Measurements from ENCODE around the gene APBB2. TPM values are rescaled to one million over a fixed set of nuclear protein-coding genes. Genes with fewer than 3 reads are reported as not detected.
A peak's percentile ranks its signal among the peaks of the same experiment; 100 is the strongest.
"Not testable (repeated sequence)": the region's sequence is repeated elsewhere in the genome, so short reads cannot be mapped to it uniquely, and the experiment has no call there.

Gene APBB2
- total and polyA plus RNA-seq, 3 donors from 2014 or later, result 19.7 to 77.9 (median 59.8) TPM

DNA sequence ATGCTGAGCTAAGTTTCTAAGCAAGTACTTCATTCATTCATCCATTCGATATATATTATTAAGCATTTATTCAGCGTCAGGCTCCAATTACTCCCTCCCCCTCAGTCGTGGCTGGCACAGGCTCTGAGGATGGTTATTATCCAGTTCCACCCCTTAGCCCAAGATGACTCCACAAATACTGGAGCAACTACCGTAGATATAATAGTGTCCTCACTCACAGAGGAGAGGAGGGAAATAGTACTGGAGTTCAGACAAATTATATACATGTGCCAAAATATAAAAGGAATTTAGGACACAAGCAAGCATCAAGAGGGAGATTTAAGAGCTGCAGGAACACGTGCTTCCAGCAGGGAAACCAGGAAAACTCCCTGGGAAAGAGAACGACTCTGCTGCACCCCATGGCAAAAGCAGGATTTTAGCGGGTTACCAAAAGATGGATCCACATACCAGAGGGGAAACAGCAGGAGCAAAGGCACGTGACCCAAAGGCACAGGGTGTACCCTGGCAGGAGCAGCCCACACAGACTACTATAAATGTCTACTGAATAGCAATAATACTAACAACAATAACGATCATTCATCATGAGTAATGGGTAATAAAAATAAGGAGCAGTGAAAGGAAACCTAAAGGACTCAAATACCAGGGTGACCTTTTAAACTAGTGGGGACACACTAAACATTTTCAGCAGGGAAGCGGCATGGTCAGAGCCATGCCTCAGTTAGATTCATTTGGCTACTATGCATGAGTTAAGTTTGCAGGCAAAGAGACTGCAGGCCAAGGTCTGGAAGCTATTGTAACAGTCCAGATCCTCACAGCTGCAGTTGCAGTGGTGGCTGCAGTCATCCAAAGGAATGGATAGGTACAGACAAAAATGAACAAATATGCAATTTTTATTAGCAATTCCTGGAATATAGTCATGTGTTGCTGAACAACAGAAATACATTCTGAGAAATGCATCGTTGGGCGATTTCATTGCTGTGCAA lies 153.7 kb downstream of the APBB2 start:
- H3K27me3 ChIP-seq, result no peaks in the 10 kb centered on the region
- H3K27ac ChIP-seq, result peak overlapping the region in 1 of 2 donors; percentile 39
- intact Hi-C loops (cut with DNase I; ENCODE audit: low total_unique reads), result no loop called here
- H3K4me1 ChIP-seq, result peaks cover 28% of the 10 kb centered on the region
- WGBS, 2 donors, result 38 to 41% methylated on average over 12 of the region's 12 CpGs
- H3K4me3 ChIP-seq, result no peak overlapping the region
- no peaks in the 10 kb centered on the region for H3K9me3 ChIP-seq
- TF ChIP-seq, protein P1, sequence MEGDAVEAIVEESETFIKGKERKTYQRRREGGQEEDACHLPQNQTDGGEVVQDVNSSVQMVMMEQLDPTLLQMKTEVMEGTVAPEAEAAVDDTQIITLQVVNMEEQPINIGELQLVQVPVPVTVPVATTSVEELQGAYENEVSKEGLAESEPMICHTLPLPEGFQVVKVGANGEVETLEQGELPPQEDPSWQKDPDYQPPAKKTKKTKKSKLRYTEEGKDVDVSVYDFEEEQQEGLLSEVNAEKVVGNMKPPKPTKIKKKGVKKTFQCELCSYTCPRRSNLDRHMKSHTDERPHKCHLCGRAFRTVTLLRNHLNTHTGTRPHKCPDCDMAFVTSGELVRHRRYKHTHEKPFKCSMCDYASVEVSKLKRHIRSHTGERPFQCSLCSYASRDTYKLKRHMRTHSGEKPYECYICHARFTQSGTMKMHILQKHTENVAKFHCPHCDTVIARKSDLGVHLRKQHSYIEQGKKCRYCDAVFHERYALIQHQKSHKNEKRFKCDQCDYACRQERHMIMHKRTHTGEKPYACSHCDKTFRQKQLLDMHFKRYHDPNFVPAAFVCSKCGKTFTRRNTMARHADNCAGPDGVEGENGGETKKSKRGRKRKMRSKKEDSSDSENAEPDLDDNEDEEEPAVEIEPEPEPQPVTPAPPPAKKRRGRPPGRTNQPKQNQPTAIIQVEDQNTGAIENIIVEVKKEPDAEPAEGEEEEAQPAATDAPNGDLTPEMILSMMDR (IDR thresholded peaks at IDR 0.05), result no peak
- TF ChIP-seq POLR2A (IDR thresholded peaks at IDR 0.05), result no peak
- no peaks in the 10 kb centered on the region for H3K36me3 ChIP-seq (ENCODE audit: low read depth, missing control alignments)
- DNase-seq, result peak; percentile 69

DNA sequence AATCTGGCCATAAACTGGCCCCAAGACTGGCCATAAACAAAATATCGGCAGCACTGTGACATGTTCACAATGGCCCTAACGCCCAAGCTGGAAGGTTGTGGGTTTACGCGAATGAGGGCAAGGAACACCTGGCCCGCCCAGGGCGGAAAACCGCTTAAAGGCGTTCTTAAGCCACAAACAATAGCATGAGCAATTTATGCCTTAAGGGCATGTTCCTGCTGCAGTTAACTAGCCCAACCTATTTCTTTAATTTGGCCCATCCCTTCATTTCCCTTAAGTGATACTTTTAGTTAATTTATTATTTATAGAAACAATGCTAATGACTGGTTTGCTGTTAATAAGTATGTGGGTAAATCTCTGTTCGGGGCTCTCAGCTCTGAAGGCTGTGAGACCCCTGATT lies 154.9 kb downstream of the APBB2 start:
- H3K9me3 ChIP-seq; H3K4me3 ChIP-seq; H3K36me3 ChIP-seq (ENCODE audit: low read depth, missing control alignments); DNase-seq; intact Hi-C loops (cut with DNase I; ENCODE audit: low total_unique reads); H3K27ac ChIP-seq; H3K27me3 ChIP-seq: not testable (repeated sequence)
- 93 to 98% methylated on average over 9 of the region's 9 CpGs for WGBS, 2 donors
- peaks cover 27% of the 10 kb centered on the region for H3K4me1 ChIP-seq

DNA sequence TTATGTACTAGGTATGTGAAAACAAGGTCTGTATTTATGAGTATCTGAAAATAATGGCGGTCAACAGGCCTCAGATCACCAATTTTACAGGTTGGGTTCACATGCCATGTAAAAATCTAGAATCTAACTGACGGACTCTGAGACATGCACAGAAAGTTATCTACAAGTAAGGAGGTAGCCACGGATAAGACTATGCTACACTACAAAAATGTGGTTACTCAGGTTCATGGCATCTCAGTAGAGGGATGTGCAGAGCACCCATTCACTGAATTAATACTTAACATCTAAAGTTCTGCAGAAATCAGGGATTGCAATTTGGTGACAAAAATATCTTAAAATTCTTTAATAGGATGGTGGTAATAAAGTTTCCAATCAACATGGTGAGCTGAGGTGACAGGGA lies 155.9 kb downstream of the APBB2 start:
- 92 to 94% methylated on average over 3 of the region's 3 CpGs for WGBS, 2 donors
- TF ChIP-seq, protein P1 (IDR thresholded peaks at IDR 0.05), result no peak
- TF ChIP-seq POLR2A (IDR thresholded peaks at IDR 0.05), result no peak
- no peak for DNase-seq
- no peak overlapping the region for H3K4me3 ChIP-seq
- intact Hi-C loops (cut with DNase I; ENCODE audit: low total_unique reads), result no loop called here
- H3K4me1 ChIP-seq, result peaks cover 26% of the 10 kb centered on the region
- H3K36me3 ChIP-seq (ENCODE audit: low read depth, missing control alignments), result no peaks in the 10 kb centered on the region
- H3K27ac ChIP-seq, result no peak overlapping the region
- H3K27me3 ChIP-seq, result no peaks in the 10 kb centered on the region
- H3K9me3 ChIP-seq, result no peaks in the 10 kb centered on the region

DNA sequence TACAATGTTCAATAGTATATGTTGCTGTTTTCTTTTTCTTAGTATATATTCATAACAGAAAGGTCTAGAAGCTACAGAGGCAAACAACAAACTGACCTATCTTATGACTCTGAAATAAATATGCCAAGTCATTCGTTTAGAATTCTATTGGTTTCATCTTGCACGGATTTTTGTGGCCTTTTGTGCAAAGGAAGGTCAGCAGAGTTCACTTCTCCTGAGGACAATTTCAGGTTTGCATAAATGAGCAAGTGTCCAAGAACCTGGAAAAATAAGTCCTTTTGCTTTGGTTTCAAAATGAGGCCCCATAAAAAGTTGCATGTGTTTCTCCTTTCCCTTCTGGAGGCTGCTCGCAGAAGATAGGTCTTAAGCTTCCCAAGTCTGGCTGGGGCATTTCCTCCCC lies 156.9 kb downstream of the APBB2 start:
- WGBS, 2 donors, result 45 to 54% methylated on average over 3 of the region's 3 CpGs

DNA sequence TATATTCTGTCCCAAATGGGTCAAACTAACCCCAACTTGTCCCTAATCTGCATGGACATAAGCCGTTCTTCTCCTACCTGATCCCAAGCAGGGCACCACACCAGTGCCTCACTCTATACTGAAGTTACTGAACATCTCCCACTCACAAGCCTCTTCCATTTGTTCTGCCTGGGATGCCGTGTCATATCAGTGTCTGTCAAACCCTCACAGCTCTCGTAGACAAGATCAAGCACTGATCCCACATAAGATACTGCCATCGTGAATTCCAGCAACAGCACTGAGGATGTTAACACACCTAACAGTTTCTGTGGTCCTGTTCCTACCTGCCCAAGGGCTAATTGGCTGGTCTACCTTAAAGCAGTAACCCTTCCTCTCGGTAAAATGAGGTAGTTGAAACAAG lies 162.1 kb downstream of the APBB2 start:
- Histone ChIP-seq H3K4me3 (no peak overlapping the region), H3K27me3 (no peaks in the 10 kb centered on the region), H3K9me3 (no peaks in the 10 kb centered on the region), H3K36me3 (ENCODE audit: low read depth, missing control alignments) (no peaks in the 10 kb centered on the region), H3K27ac (peak overlapping the region in 1 of 2 donors; percentile 74), H3K4me1 (peaks cover 13% of the 10 kb centered on the region)
- intact Hi-C loops (cut with DNase I; ENCODE audit: low total_unique reads), result no loop called here
- no peak for DNase-seq
- 90% methylated on average over 5 of the region's 5 CpGs for WGBS, 2 donors
- TF ChIP-seq, protein P1 (IDR thresholded peaks at IDR 0.05), result no peak
- TF ChIP-seq POLR2A (IDR thresholded peaks at IDR 0.05), result no peak

More for the DNA sequence above, 156.9 kb downstream of the APBB2 start:
- peak overlapping the region in 1 of 2 donors; percentile 28 for H3K27ac ChIP-seq
- no peaks in the 10 kb centered on the region for H3K27me3 ChIP-seq
- no peak overlapping the region for H3K4me3 ChIP-seq
- intact Hi-C loops (cut with DNase I; ENCODE audit: low total_unique reads), result no loop called here
- no peak for DNase-seq
- TF ChIP-seq POLR2A (IDR thresholded peaks at IDR 0.05), result no peak
- TF ChIP-seq, protein P1 (IDR thresholded peaks at IDR 0.05), result no peak
- H3K9me3 ChIP-seq, result no peaks in the 10 kb centered on the region
- H3K36me3 ChIP-seq (ENCODE audit: low read depth, missing control alignments), result no peaks in the 10 kb centered on the region
- peaks cover 26% of the 10 kb centered on the region for H3K4me1 ChIP-seq
